ENCODE measurements around the gene CCDC91. TPM values are rescaled to one million over a fixed set of nuclear protein-coding genes. Genes with fewer than 3 reads are reported as not detected.

CCDC91 gene
- total RNA-seq, 1 donor from 2014 or later: 12.3 TPM

DNA sequence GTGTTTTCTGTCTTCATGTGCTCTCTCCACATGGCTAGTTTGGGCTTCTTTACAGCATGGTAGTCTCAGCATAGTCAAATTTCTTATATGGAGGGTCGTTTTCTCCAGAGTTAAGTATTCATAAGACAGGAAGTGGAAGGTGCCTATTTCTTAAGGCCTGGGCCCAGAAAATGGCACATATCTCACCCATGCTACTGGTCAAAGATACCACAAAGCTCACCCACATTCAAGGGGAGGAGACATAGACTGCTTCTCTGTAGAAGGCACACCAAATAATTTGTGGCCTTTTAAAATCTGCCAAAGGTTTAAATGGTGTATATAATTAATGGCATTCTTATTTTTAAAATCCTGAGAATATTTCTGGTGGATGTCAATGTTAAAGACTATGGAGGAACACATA is 44.8 kb downstream of the CCDC91 start:
- H3K27me3 Mint-ChIP-seq (ENCODE audit: unreplicated experiment): no peaks in the 10 kb centered on the region
- no peaks in the 10 kb centered on the region for H3K36me3 Mint-ChIP-seq (ENCODE audit: low read depth, unreplicated experiment)
- H3K27ac Mint-ChIP-seq (ENCODE audit: unreplicated experiment): no peak overlapping the region

GRCh38 chr12:28235985-28236384 is 45.7 kb downstream of the CCDC91 start:
- no peak for DNase-seq (ENCODE audit: low spot score)
- no peak for TF ChIP-seq CTCF (IDR thresholded peaks at IDR 0.05; ENCODE audit: unreplicated experiment)
- Mint-ChIP-seq H3K27me3 (ENCODE audit: unreplicated experiment) (no peaks in the 10 kb centered on the region), H3K27ac (ENCODE audit: unreplicated experiment) (no peak overlapping the region), H3K4me1 (ENCODE audit: unreplicated experiment) (no peaks in the 10 kb centered on the region), H3K36me3 (ENCODE audit: low read depth, unreplicated experiment) (no peaks in the 10 kb centered on the region), H3K4me3 (ENCODE audit: unreplicated experiment) (no peak overlapping the region), H3K9me3 (ENCODE audit: unreplicated experiment) (no peaks in the 10 kb centered on the region)

More for the DNA sequence above, 44.8 kb downstream of the CCDC91 start:
- TF ChIP-seq CTCF (IDR thresholded peaks at IDR 0.05; ENCODE audit: unreplicated experiment): no peak
- Mint-ChIP-seq H3K4me3 (ENCODE audit: unreplicated experiment) (no peak overlapping the region), H3K4me1 (ENCODE audit: unreplicated experiment) (no peaks in the 10 kb centered on the region), H3K9me3 (ENCODE audit: unreplicated experiment) (no peaks in the 10 kb centered on the region)
- no peak for DNase-seq (ENCODE audit: low spot score)

GRCh38 chr12:28237423-28237822 is 47.2 kb downstream of the CCDC91 start:
- H3K27me3 Mint-ChIP-seq (ENCODE audit: unreplicated experiment): no peaks in the 10 kb centered on the region
- no peak overlapping the region for H3K27ac Mint-ChIP-seq (ENCODE audit: unreplicated experiment)
- H3K36me3 Mint-ChIP-seq (ENCODE audit: low read depth, unreplicated experiment): no peaks in the 10 kb centered on the region
- H3K4me3 Mint-ChIP-seq (ENCODE audit: unreplicated experiment): no peak overlapping the region
- peaks cover 6% of the 10 kb centered on the region for H3K4me1 Mint-ChIP-seq (ENCODE audit: unreplicated experiment)
- no peaks in the 10 kb centered on the region for H3K9me3 Mint-ChIP-seq (ENCODE audit: unreplicated experiment)
- DNase-seq (ENCODE audit: low spot score): no peak
- TF ChIP-seq CTCF (IDR thresholded peaks at IDR 0.05; ENCODE audit: unreplicated experiment): no peak

DNA sequence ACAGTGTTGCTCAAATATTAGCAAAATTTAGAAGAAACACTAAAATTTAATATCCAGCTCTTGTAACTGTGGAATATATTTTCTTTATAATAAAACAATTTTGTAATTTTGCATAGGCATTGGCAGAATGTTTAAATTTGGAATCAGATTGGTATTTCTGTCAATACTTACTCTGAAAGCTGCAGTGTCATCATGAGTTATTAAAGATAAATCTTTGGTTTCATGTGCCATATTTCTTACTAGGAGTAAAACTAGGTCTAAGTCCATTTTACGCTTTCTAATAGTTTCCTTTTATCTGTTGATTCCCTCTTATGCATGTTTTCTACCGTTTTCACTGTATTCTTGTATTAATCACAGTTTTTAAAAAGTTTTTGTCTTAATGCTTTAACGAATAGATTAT is 49.7 kb downstream of the CCDC91 start:
- Mint-ChIP-seq H3K36me3 (ENCODE audit: low read depth, unreplicated experiment) (no peaks in the 10 kb centered on the region), H3K27me3 (ENCODE audit: unreplicated experiment) (no peaks in the 10 kb centered on the region), H3K4me3 (ENCODE audit: unreplicated experiment) (no peak overlapping the region), H3K27ac (ENCODE audit: unreplicated experiment) (no peak overlapping the region), H3K4me1 (ENCODE audit: unreplicated experiment) (peaks cover 6% of the 10 kb centered on the region), H3K9me3 (ENCODE audit: unreplicated experiment) (no peaks in the 10 kb centered on the region)
- no peak for TF ChIP-seq CTCF (IDR thresholded peaks at IDR 0.05; ENCODE audit: unreplicated experiment)
- DNase-seq (ENCODE audit: low spot score): no peak

GRCh38 chr12:28240853-28241252 is 50.6 kb downstream of the CCDC91 start:
- no peak overlapping the region for H3K27ac Mint-ChIP-seq (ENCODE audit: unreplicated experiment)
- H3K4me3 Mint-ChIP-seq (ENCODE audit: unreplicated experiment): no peak overlapping the region
- no peaks in the 10 kb centered on the region for H3K27me3 Mint-ChIP-seq (ENCODE audit: unreplicated experiment)
- H3K4me1 Mint-ChIP-seq (ENCODE audit: unreplicated experiment): peaks cover 6% of the 10 kb centered on the region
- H3K36me3 Mint-ChIP-seq (ENCODE audit: low read depth, unreplicated experiment): no peaks in the 10 kb centered on the region
- TF ChIP-seq CTCF (IDR thresholded peaks at IDR 0.05; ENCODE audit: unreplicated experiment): no peak
- no peak for DNase-seq (ENCODE audit: low spot score)
- H3K9me3 Mint-ChIP-seq (ENCODE audit: unreplicated experiment): no peaks in the 10 kb centered on the region

Data from endothelial cell (in vitro differentiated cells).